ENCODE data around the gene PLSCR3. TPM values are rescaled to one million over a fixed set of nuclear protein-coding genes. Genes with fewer than 3 reads are reported as not detected.

PLSCR3 gene
- total and polyA plus RNA-seq, 2 donors (not counting 1 experiment from before 2014, with no cell fraction given) = 25.4 to 39.1 TPM

DNA sequence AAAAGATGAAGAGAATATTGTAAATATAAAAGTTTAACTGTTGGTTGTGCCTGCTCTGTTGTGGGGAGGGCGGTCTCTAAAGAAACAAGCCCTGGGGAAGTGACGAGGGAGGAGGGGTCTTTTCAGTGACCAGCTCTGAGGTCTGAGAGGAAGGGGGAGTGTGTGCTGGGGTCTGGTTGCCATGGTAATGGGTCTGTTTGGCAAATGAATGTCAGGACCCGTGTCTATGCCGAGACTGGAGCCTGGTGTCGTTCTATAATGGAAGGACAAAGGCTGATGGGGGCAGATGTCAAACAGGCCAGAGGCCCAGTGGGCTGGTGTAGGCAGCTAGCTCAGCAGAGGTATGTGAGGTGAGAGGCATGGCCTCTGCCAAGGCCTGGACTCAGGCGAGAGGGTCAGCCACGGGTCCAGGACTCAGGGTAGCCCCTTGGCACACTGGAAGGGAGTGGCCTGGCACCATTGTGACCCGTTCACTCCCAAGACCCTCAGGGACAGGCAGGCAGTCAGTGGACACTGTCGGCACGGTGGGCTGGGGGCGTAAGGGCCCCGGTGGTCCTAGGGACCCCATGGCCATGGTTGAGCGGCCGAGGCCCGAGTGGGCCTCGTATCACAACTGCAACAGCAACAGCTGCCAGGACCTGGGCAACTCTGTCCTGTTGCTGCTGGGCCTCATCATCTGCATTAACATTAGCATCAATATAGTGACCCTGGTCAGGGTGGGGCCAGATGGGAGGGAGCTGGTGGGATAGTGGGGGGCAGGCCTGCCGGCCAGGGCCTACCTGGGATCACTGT, 25.7 kb upstream of the PLSCR3 start, which contains the start of gene SPEM1:
Gene SPEM1 (plus strand): TSS at position 506 of the 792 bp plus-strand sequence. CDS start 61 bp downstream, at position 567.
- TF ChIP-seq, protein P1, sequence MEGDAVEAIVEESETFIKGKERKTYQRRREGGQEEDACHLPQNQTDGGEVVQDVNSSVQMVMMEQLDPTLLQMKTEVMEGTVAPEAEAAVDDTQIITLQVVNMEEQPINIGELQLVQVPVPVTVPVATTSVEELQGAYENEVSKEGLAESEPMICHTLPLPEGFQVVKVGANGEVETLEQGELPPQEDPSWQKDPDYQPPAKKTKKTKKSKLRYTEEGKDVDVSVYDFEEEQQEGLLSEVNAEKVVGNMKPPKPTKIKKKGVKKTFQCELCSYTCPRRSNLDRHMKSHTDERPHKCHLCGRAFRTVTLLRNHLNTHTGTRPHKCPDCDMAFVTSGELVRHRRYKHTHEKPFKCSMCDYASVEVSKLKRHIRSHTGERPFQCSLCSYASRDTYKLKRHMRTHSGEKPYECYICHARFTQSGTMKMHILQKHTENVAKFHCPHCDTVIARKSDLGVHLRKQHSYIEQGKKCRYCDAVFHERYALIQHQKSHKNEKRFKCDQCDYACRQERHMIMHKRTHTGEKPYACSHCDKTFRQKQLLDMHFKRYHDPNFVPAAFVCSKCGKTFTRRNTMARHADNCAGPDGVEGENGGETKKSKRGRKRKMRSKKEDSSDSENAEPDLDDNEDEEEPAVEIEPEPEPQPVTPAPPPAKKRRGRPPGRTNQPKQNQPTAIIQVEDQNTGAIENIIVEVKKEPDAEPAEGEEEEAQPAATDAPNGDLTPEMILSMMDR (conservative IDR thresholded peaks at IDR 0.05 in 1 of 2, IDR thresholded peaks at IDR 0.05 in 1 of 2; ENCODE audit: low read depth in 1 of 2, low read length in 2 of 2) = no peak
- no peak for TF ChIP-seq EZH2 (IDR thresholded peaks at IDR 0.05; ENCODE audit: low read length, missing control alignments)
- no peak for DNase-seq (ENCODE audit: low read depth in 2 of 2)
- no peak within 1 kb of the TSS for H3K4me3 ChIP-seq (replicated peaks in 1 of 4; ENCODE audit: control extremely low read depth in 1 of 4, insufficient read depth in 1 of 4, low read depth in 3 of 4, low read length in 4 of 4)
- no peaks in the 10 kb centered on the region for H3K4me1 ChIP-seq (ENCODE audit: control insufficient read depth, extremely low read depth, insufficient read depth, low read length)
- H3K27me3 ChIP-seq (ENCODE audit: control insufficient read depth, insufficient read depth, low read length) = no peaks in the 10 kb centered on the region
- H3K79me2 ChIP-seq (ENCODE audit: control insufficient read depth, insufficient read depth, low read length) = no peaks in the 10 kb centered on the region
- no peak within 1 kb of the TSS for H2AFZ ChIP-seq (ENCODE audit: low read length)
- H3K36me3 ChIP-seq (ENCODE audit: control insufficient read depth, insufficient read depth, low read length) = peaks cover 3% of the 10 kb centered on the region
- no peak within 1 kb of the TSS for H3K4me2 ChIP-seq (ENCODE audit: extremely low read depth, insufficient read depth, low read length)
- H3K27ac ChIP-seq (ENCODE audit: insufficient read depth, low read length) = no peak within 1 kb of the TSS
- no peak within 1 kb of the TSS for H3K9ac ChIP-seq (ENCODE audit: insufficient read depth, low read length)
- H3K9me3 ChIP-seq (ENCODE audit: control insufficient read depth, insufficient read depth, low read depth, low read length) = no peaks in the 10 kb centered on the region
- H4K20me1 ChIP-seq (ENCODE audit: control insufficient read depth, extremely low read depth, insufficient read depth, low read length) = no peaks in the 10 kb centered on the region

DNA sequence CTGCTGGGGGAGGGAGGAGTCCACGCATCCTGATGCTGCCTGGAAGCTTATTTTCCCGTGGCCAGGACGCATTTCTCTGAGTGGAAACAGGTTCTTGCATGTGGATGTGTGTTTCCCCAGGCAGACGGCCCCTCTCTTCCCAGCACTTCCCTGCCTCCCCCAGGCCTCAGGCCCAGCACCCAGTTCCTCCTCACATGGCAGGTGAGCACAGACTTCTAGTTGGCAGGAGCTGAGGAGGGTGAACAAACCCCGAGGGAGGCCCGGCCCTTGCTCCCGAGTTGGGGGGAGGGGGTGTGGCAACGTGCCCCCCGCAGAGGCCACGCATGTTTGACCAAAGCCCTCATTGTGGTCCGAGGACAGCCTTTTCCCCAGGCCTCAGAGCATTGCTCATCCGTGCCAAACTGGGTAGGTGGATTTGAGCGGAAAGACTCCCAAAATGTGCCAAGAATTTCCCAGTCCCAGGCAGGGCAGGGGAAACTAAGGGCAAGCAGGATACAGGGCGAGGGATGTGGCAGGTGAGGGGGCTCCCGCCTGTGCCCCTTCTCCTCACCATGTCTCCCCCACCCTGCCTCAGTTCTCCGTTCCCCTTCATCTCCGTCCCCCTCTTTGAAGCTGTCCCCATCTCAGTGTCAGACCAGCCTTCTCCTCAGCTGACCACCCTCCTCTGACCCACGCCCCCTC, 24.3 kb upstream of the PLSCR3 start:
- H3K36me3 ChIP-seq (ENCODE audit: control insufficient read depth, insufficient read depth, low read length) = peaks cover 7% of the 10 kb centered on the region
- no peak overlapping the region for H3K27ac ChIP-seq (ENCODE audit: insufficient read depth, low read length)
- no peak overlapping the region for H3K4me2 ChIP-seq (ENCODE audit: extremely low read depth, insufficient read depth, low read length)
- H3K4me1 ChIP-seq (ENCODE audit: control insufficient read depth, extremely low read depth, insufficient read depth, low read length) = no peaks in the 10 kb centered on the region
- H3K9me3 ChIP-seq (ENCODE audit: control insufficient read depth, insufficient read depth, low read depth, low read length) = no peaks in the 10 kb centered on the region
- no peaks in the 10 kb centered on the region for H3K27me3 ChIP-seq (ENCODE audit: control insufficient read depth, insufficient read depth, low read length)
- no peak overlapping the region for H2AFZ ChIP-seq (ENCODE audit: low read length)
- H3K79me2 ChIP-seq (ENCODE audit: control insufficient read depth, insufficient read depth, low read length) = no peaks in the 10 kb centered on the region
- H3K9ac ChIP-seq (ENCODE audit: insufficient read depth, low read length) = no peak overlapping the region
- DNase-seq (ENCODE audit: low read depth in 2 of 2) = no peak
- TF ChIP-seq, protein P1 (conservative IDR thresholded peaks at IDR 0.05 in 1 of 2, IDR thresholded peaks at IDR 0.05 in 1 of 2; ENCODE audit: low read depth in 1 of 2, low read length in 2 of 2) = no peak
- TF ChIP-seq EZH2 (IDR thresholded peaks at IDR 0.05; ENCODE audit: low read length, missing control alignments) = no peak
- H4K20me1 ChIP-seq (ENCODE audit: control insufficient read depth, extremely low read depth, insufficient read depth, low read length) = no peaks in the 10 kb centered on the region
- no peak overlapping the region for H3K4me3 ChIP-seq (replicated peaks in 1 of 4; ENCODE audit: control extremely low read depth in 1 of 4, insufficient read depth in 1 of 4, low read depth in 3 of 4, low read length in 4 of 4)

DNA sequence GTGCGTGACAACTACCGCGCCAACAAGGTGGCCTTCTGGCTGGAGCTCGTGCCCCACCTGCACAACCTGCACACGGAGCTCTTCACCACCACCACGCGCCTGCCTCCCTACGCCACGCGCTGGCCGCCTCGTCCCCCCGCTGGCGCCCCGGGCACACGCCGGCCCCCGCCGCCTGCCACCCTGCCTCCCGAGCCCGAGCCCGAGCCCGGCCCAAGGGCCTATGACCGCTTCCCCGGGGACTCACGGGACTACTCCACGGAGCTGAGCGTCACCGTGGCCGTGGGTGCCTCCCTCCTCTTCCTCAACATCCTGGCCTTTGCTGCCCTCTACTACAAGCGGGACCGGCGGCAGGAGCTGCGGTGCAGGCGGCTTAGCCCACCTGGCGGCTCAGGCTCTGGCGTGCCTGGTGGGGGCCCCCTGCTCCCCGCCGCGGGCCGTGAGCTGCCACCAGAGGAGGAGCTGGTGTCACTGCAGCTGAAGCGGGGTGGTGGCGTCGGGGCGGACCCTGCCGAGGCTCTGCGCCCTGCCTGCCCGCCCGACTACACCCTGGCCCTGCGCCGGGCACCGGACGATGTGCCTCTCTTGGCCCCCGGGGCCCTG, 22.8 kb upstream of the PLSCR3 start:
- peaks cover 7% of the 10 kb centered on the region for H3K36me3 ChIP-seq (ENCODE audit: control insufficient read depth, insufficient read depth, low read length)
- TF ChIP-seq, protein P1 (conservative IDR thresholded peaks at IDR 0.05 in 1 of 2, IDR thresholded peaks at IDR 0.05 in 1 of 2; ENCODE audit: low read depth in 1 of 2, low read length in 2 of 2) = no peak
- TF ChIP-seq EZH2 (IDR thresholded peaks at IDR 0.05; ENCODE audit: low read length, missing control alignments) = no peak

More for the DNA sequence above, 22.8 kb upstream of the PLSCR3 start:
- H3K27ac ChIP-seq (ENCODE audit: insufficient read depth, low read length) = no peak overlapping the region
- no peak overlapping the region for H3K4me3 ChIP-seq (replicated peaks in 1 of 4; ENCODE audit: control extremely low read depth in 1 of 4, insufficient read depth in 1 of 4, low read depth in 3 of 4, low read length in 4 of 4)
- H2AFZ ChIP-seq (ENCODE audit: low read length) = no peak overlapping the region
- H3K27me3 ChIP-seq (ENCODE audit: control insufficient read depth, insufficient read depth, low read length) = no peaks in the 10 kb centered on the region
- H3K9me3 ChIP-seq (ENCODE audit: control insufficient read depth, insufficient read depth, low read depth, low read length) = no peaks in the 10 kb centered on the region
- no peaks in the 10 kb centered on the region for H3K79me2 ChIP-seq (ENCODE audit: control insufficient read depth, insufficient read depth, low read length)
- no peak overlapping the region for H3K4me2 ChIP-seq (ENCODE audit: extremely low read depth, insufficient read depth, low read length)
- no peak for DNase-seq (ENCODE audit: low read depth in 2 of 2)
- no peaks in the 10 kb centered on the region for H4K20me1 ChIP-seq (ENCODE audit: control insufficient read depth, extremely low read depth, insufficient read depth, low read length)
- H3K4me1 ChIP-seq (ENCODE audit: control insufficient read depth, extremely low read depth, insufficient read depth, low read length) = peaks cover 7% of the 10 kb centered on the region
- no peak overlapping the region for H3K9ac ChIP-seq (ENCODE audit: insufficient read depth, low read length)
